Raji (cell line): Measurements from ENCODE around the gene ALOX5.

ENCODE experiments used
- POLR2A ChIP-seq: IDR thresholded peaks from 2 replicates; pipeline ENCODE4 v1.6.1; 2011; ENCODE audit warnings: low read depth, low read length, control low read depth; ENCODE audit not compliant: insufficient read depth

The ALOX5 gene

DNA sequence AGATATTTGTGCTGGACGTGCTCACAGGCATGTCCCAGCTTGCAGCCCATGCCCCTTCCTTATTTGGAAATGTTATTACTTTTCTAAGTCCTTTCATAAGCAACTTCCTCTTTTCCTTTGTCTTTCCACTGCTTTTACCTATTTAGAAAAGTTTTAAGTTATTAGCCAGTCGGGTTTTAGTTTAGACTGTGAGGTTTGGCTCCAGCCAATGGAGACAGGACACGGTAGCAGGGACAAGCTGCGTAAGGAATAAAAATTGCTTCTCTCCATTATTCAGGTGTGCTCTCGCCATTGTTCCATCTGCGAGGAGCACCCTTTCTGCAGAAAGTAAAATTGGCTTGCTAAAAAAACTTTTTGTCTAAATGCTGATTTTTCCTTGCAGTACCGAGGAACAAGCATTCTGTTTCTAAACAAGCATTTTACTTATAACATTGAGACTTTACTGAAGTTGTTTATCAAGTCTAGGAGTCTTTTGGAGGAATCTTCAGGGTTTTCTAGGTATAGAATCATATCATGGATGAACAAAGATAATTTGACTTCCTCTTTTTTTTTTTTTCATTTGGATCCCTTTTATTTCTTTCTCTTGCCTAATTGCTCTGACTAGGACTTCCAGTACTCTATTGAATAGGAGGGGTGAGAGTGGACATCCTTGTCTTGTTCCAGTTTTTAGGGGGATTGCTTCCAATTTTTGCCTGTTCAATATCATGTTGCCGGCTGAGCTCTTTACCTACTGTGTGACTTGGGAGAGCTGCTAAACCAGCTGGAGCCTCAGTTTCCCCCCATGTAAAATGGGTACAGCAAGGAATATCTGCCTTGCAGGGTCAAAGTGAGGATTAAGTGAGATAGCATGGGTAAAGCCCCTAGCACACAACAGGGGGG is 63.8 kb downstream of the ALOX5 start:
- TF ChIP-seq POLR2A = no peak

DNA sequence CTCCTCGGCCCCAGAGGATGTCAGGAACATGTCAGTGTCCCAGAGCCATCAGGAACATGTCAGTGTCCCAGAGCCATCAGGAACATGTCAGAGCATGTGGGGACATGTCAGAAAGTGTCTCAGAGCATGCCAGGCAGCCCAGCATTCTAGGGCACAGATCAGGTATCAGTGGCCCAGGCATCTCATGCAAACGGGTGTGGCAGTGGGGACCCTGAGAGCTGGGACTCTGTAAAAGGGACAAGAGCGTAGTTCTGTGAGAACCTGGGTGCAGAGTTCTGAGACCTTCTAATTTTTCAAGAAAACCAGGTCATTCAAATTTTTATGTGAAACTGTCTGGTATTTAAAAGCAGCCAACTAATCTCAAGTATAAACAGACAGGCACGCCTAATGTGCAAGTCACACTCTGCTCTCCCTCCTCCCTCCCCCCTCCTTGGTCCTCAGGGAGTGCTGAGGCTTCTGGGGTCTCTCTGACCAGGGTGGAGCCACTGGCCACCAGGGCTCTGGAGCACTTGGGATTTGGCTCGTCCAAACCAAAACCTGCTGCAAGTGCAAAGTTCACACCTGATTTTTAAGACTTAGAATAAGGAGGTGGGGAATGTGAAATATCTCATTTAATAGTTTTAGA is 64.6 kb downstream of the ALOX5 start:
- no peak for TF ChIP-seq POLR2A

DNA sequence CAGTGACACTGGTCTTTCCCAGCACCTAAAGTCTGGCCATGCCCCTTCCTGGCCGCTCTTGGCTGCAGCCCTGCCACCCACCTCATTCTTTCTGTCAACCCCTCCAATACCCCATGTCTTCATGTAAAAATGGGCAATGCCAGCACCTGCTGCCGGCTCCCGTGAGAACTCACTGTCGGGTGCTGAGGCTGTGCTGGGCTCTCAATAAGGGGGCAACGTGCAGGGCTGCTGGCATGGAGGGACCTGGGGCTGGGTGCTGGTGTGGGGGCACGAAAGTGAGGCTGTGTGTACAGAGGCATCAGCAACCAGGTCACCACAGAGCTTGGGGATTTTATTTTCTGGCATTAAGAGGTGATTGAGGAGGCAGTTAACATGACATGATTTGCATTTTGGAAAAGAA is 65.3 kb downstream of the ALOX5 start:
- TF ChIP-seq POLR2A = no peak

DNA sequence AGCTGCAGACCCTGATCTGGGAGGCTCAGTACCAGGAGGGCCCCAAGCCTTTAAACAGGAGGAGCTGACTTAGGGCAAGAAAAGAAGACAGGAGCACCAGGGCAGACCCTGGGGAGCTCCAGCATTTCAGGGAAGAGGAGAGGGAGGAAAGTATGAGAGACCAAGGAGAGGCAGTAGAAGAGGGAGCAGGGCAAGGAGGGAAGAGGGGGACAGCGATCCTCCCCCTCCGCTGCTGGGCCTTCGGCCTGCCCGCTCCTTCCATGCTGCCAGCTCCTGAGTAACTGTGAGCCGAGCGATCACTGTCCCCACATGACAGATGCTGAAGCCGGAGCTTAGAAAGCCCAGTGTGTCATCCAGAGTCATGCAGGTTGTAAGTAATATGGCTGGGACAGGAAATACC is 65.9 kb downstream of the ALOX5 start:
- TF ChIP-seq POLR2A = no peak

DNA sequence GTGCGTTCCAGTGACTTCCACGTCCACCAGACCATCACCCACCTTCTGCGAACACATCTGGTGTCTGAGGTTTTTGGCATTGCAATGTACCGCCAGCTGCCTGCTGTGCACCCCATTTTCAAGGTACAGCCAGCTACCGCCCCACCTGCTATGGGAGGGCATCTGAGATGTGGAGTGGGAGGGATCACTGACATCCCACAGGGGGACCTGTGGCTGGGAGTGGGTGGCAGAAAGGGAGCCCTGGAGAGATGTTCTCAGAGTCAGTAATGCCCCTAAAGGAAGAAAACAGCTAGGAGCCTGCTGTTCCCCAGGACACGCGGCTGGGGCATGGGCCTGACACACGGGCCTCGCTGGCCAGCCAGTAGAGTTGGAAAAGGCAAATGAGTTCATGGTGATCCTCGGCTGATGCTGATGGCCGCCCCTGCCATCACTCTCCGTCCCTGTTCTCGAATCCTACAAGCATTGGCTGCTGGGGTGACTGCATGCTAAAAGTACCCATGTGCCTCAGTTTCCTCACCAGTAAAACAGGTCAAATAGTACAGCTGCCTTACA is 66.6 kb downstream of the ALOX5 start:
- no peak for TF ChIP-seq POLR2A

GRCh38 chr10:45441239-45442190 is 67.5 kb downstream of the ALOX5 start:
- no peak for TF ChIP-seq POLR2A

DNA sequence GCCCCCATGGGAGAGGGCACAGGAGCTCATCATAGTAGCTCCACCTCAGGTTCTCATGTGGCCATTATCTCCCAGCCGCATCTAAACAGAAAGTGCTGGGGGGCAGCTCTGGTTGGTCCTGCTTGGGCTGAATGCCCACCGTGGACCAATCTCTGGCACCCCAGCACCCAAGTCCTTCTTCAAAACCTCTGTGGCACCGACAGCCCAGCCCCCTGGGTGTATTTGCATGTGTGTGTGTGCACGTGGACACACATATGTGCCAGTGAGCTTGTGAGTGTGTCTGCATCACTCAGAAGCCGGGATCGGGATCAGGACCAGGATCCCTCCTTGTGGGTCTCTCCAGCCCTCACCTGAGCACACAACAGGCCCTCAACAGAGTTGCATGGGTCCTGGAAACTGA is 68.2 kb downstream of the ALOX5 start:
- no peak for TF ChIP-seq POLR2A

GRCh38 chr10:45442662-45443061 is 68.6 kb downstream of the ALOX5 start:
- no peak for TF ChIP-seq POLR2A

GRCh38 chr10:45443101-45444009 is 69.3 kb downstream of the ALOX5 start:
- TF ChIP-seq POLR2A = no peak

DNA sequence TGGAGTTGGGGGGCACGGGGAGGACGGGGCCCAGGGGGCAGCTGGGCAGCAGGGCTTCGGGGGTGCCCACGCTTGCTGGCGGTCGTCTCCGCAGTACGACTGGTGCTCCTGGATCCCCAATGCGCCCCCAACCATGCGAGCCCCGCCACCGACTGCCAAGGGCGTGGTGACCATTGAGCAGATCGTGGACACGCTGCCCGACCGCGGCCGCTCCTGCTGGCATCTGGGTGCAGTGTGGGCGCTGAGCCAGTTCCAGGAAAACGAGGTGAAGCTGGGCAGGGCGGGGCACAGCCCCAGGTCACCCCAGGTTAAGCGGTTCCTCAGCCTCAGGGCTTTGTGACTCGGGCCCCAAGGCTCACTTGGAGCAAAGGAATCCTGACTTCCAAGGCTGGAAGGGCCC is 70.0 kb downstream of the ALOX5 start:
- TF ChIP-seq POLR2A = no peak

GRCh38 chr10:45444976-45445898 is 71.2 kb downstream of the ALOX5 start:
- no peak for TF ChIP-seq POLR2A

- no peak for TF ChIP-seq POLR2A
Measured at GRCh38 chr10:45446858-45447257, 72.8 kb downstream of the ALOX5 start.

GRCh38 chr10:45447416-45447815 is 73.4 kb downstream of the ALOX5 start:
- no peak for TF ChIP-seq POLR2A
